Measurements from ENCODE around the gene PHPT1.

DNA sequence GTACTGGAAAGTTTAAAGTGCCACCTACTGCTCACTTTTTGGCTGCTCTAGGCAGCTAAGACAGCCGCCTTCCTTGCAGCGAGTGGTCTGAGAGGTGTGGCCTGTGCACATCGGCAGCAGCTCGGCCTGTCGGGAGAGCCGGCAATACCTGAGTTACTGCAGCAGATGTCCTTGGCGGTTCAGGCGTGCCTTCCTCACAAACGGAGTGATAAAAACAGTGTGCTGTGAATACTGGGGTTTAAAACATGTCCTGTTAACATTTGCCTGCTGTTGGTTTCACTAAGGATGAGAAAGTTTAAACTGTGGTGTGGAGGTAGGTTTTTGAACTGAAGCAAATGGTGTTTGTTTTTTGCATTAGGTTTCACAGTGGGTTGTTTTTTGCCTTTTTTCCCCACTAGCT is 50.0 kb downstream of the PHPT1 start:
- no peak for TF ChIP-seq NFIC (IDR thresholded peaks at IDR 0.05; ENCODE audit: low read length)
- TF ChIP-seq ZSCAN9 (CRISPR knock-in tag; IDR thresholded peaks at IDR 0.05; ENCODE audit: borderline replicate concordance) = no peak
- no peak for TF ChIP-seq MAFK (conservative IDR thresholded peaks at IDR 0.05 in 1 of 2, IDR thresholded peaks at IDR 0.05 in 1 of 2; ENCODE audit: low read length in 2 of 2)

Data from HepG2 (cell line).